ENCODE data around the gene TAC3. TPM values are rescaled to one million over a fixed set of nuclear protein-coding genes. Genes with fewer than 3 reads are reported as not detected.
A peak's percentile ranks its signal among the peaks of the same experiment; 100 is the strongest.

The TAC3 gene
- not detected for total RNA-seq
- total RNA-seq (2013): not detected

DNA sequence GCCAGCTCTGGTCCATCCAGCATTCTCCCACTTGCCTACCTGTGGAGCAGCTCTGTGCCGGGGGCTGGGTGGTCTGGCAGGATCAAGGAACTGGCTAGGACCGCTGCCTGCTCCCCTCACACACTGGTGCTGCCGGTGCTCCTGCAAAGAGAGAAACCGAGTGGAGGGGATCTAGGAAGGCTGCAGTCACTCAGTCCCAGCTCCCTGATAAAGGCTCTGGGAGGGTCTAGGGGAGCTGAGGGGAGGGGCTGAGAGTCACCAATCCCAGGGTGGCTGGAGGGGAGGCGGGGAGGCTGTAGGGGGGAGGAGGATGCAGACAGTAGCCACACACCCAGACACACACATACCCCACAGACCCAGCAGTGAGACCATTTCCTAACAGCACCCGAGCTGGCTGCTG is at the start of gene TAC3:
TAC3 (minus strand) TSS at position 182 of the 400 bp plus-strand sequence. CDS start 732 bp downstream, outside the sequence.
- H3K4me1 Mint-ChIP-seq: no peaks in the 10 kb centered on the region

DNA sequence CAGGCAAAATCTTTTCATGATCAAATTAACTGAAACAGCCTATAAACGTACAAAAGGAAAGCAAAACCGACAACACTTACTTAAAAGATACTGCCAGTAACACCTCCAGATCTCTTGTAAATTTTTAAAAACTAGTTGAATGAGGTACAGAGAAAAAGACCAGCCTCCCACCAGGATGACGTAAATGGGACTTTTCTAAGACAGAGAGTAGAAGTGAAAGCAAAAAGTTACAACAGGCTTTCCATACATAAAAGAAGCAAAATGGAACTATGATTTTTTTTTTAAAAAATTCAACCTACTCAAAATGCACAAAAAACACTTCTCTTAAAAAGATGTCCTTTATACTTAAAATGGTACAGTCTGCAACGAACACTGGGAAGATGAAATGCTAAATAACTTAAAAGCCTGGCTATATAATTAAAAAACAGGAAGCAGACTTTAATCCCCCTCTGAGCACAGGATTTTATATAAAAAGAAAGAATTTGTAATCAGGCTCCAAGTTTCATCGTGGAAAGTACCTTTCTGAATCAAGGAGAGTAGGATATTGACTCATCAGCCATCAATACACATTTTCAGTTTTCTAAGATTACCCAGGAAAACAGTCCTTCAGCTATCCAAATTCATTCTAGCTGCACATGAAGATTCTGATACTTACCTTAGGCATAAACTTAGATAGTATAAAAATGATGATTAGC is 47.8 kb upstream of the TAC3 start:
- no peaks in the 10 kb centered on the region for H3K9me3 ChIP-seq (ENCODE audit: control insufficient read depth, insufficient read depth, low read length)
- H3K9me3 Mint-ChIP-seq: no peaks in the 10 kb centered on the region
- intact Hi-C loops (cut with micrococcal nuclease): loop anchor here (2.0 kb wide), 1 partner anchor 15 kb away; the partner anchor contains the start of gene NEMP1
- no peaks in the 10 kb centered on the region for H3K27me3 ChIP-seq (ENCODE audit: control insufficient read depth, insufficient read depth, low read length)
- peak overlapping the region; percentile 84 for H3K4me3 Mint-ChIP-seq
- peak overlapping the region; percentile 79 for H3K27ac ChIP-seq (ENCODE audit: low read length)
- peak overlapping the region; percentile 88 to 95 for H3K27ac Mint-ChIP-seq
- DNase-seq (peak in 1 of 2 donors; percentile 92), ATAC-seq (peak; percentile 91 to 97 (median 92))
- peaks cover 10% of the 10 kb centered on the region for H3K36me3 ChIP-seq (ENCODE audit: control insufficient read depth, insufficient read depth, low read length)
- H3K4me3 ChIP-seq (ENCODE audit: low read length): no peak overlapping the region
- no peaks in the 10 kb centered on the region for H3K27me3 Mint-ChIP-seq (ENCODE audit: low read depth in 2 of 2)
- H3K36me3 Mint-ChIP-seq: no peaks in the 10 kb centered on the region
- H3K4me1 Mint-ChIP-seq: peaks cover 7 to 8% of the 10 kb centered on the region in 2 donors
- no CpG with 5 or more reads among the region's 5 CpGs for WGBS (ENCODE audit: insufficient coverage)
- TF ChIP-seq, protein P1, sequence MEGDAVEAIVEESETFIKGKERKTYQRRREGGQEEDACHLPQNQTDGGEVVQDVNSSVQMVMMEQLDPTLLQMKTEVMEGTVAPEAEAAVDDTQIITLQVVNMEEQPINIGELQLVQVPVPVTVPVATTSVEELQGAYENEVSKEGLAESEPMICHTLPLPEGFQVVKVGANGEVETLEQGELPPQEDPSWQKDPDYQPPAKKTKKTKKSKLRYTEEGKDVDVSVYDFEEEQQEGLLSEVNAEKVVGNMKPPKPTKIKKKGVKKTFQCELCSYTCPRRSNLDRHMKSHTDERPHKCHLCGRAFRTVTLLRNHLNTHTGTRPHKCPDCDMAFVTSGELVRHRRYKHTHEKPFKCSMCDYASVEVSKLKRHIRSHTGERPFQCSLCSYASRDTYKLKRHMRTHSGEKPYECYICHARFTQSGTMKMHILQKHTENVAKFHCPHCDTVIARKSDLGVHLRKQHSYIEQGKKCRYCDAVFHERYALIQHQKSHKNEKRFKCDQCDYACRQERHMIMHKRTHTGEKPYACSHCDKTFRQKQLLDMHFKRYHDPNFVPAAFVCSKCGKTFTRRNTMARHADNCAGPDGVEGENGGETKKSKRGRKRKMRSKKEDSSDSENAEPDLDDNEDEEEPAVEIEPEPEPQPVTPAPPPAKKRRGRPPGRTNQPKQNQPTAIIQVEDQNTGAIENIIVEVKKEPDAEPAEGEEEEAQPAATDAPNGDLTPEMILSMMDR (IDR thresholded peaks at IDR 0.05): no peak
- H3K4me1 ChIP-seq (ENCODE audit: control insufficient read depth, insufficient read depth, low read length): no peaks in the 10 kb centered on the region

More for the DNA sequence above, at the start of gene TAC3:
- no peaks in the 10 kb centered on the region for H3K27me3 ChIP-seq (ENCODE audit: control insufficient read depth, insufficient read depth, low read length)
- DNase-seq: no peak
- WGBS (ENCODE audit: insufficient coverage): 84% methylated on average over 5 of the region's 6 CpGs
- TF ChIP-seq, protein P1 (IDR thresholded peaks at IDR 0.05): no peak
- intact Hi-C loops (cut with micrococcal nuclease): no loop called here
- H3K4me1 ChIP-seq (ENCODE audit: control insufficient read depth, insufficient read depth, low read length): no peaks in the 10 kb centered on the region
- no peak within 1 kb of the TSS for H3K27ac Mint-ChIP-seq
- no peaks in the 10 kb centered on the region for H3K36me3 Mint-ChIP-seq
- H3K4me3 Mint-ChIP-seq: no peak within 1 kb of the TSS
- H3K27ac ChIP-seq (ENCODE audit: low read length): no peak within 1 kb of the TSS
- H3K9me3 Mint-ChIP-seq: no peaks in the 10 kb centered on the region
- peaks cover 21 to 32% of the 10 kb centered on the region in 2 donors for H3K27me3 Mint-ChIP-seq (ENCODE audit: low read depth in 2 of 2)
- H3K9me3 ChIP-seq (ENCODE audit: control insufficient read depth, insufficient read depth, low read length): no peaks in the 10 kb centered on the region
- no peaks in the 10 kb centered on the region for H3K36me3 ChIP-seq (ENCODE audit: control insufficient read depth, insufficient read depth, low read length)
- no peak for ATAC-seq
- no peak within 1 kb of the TSS for H3K4me3 ChIP-seq (ENCODE audit: low read length)

DNA sequence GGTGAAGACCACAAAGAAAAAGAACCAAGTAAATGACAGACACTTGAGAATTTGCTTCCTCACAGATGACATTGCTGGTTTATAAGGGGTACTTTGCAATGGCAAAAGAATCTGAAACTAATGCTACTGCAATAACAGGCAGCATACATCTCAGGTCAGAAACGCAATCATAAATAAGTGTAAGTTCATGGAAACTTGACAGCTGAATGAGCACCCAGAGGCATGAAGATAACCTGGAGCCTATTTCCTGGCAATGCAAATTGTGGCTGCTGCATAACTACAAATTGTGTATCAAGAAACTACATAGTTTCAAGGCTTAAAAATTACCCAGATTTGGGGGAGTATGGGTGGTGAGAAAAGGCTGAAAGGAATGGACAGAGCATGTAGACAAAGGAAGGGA is 42.1 kb upstream of the TAC3 start:
- Histone ChIP-seq H3K27ac (ENCODE audit: low read length) (no peak overlapping the region), H3K9me3 (ENCODE audit: control insufficient read depth, insufficient read depth, low read length) (no peaks in the 10 kb centered on the region), H3K27me3 (ENCODE audit: control insufficient read depth, insufficient read depth, low read length) (no peaks in the 10 kb centered on the region), H3K36me3 (ENCODE audit: control insufficient read depth, insufficient read depth, low read length) (peaks cover 12% of the 10 kb centered on the region), H3K4me3 (ENCODE audit: low read length) (no peak overlapping the region), H3K4me1 (ENCODE audit: control insufficient read depth, insufficient read depth, low read length) (no peaks in the 10 kb centered on the region)
- no peaks in the 10 kb centered on the region for H3K9me3 Mint-ChIP-seq
- no peak for DNase-seq
- intact Hi-C loops (cut with micrococcal nuclease): no loop called here
- no peak overlapping the region for H3K4me3 Mint-ChIP-seq
- TF ChIP-seq, protein P1 (IDR thresholded peaks at IDR 0.05): no peak
- H3K36me3 Mint-ChIP-seq: peaks cover 7% of the 10 kb centered on the region
- H3K27ac Mint-ChIP-seq: no peak overlapping the region
- H3K4me1 Mint-ChIP-seq: no peaks in the 10 kb centered on the region
- no peaks in the 10 kb centered on the region for H3K27me3 Mint-ChIP-seq (ENCODE audit: low read depth in 2 of 2)
- ATAC-seq: no peak
- 74% methylated on average over 1 of the region's 1 CpG for WGBS (ENCODE audit: insufficient coverage)
